HG02798 (cell line): ENCODE data around the gene SNRPA1.
A peak's percentile ranks its signal among the peaks of the same experiment; 100 is the strongest.
"Not testable (repeated sequence)": the region's sequence is repeated elsewhere in the genome, so short reads cannot be mapped to it uniquely, and the experiment has no call there.

Experiments
- ATAC-seq: cut with Tn5 transposase; IDR thresholded peaks from one replicate; pipeline ENCODE4 v1.9.1; 2021; ENCODE audit warnings: mild to moderate bottlenecking; ENCODE audit not compliant: unreplicated experiment, poor library complexity

Gene SNRPA1

GRCh38 chr15:101294731-101295606, at the start of gene SNRPA1:
Gene SNRPA1, minus strand, starts transcription at chr15:101295248. Its CDS starts 70 bp downstream, at chr15:101295178.
- ATAC-seq = peak; percentile 90

GRCh38 chr15:101342056-101342455, 47.0 kb upstream of the SNRPA1 start:
- no peak for ATAC-seq

GRCh38 chr15:101338502-101339057, 43.5 kb upstream of the SNRPA1 start:
- ATAC-seq = no peak

GRCh38 chr15:101337976-101338375, 42.9 kb upstream of the SNRPA1 start:
- ATAC-seq = no peak

GRCh38 chr15:101333907-101334789, 39.1 kb upstream of the SNRPA1 start:
- ATAC-seq = not testable (repeated sequence)

- ATAC-seq = no peak
Observed at GRCh38 chr15:101332061-101332467, 37.0 kb upstream of the SNRPA1 start.

- no peak for ATAC-seq
Observed at GRCh38 chr15:101329867-101330380, 34.9 kb upstream of the SNRPA1 start.

GRCh38 chr15:101329309-101329863, 34.3 kb upstream of the SNRPA1 start:
- ATAC-seq = no peak

- ATAC-seq = no peak
Observed at GRCh38 chr15:101328001-101328400, 33.0 kb upstream of the SNRPA1 start.

GRCh38 chr15:101327147-101327740, 32.2 kb upstream of the SNRPA1 start:
- no peak for ATAC-seq

- ATAC-seq = no peak
Observed at GRCh38 chr15:101326462-101327146, 31.6 kb upstream of the SNRPA1 start.

- no peak for ATAC-seq
Observed at GRCh38 chr15:101326026-101326315, 30.9 kb upstream of the SNRPA1 start.

GRCh38 chr15:101325263-101326025, 30.4 kb upstream of the SNRPA1 start:
- no peak for ATAC-seq

GRCh38 chr15:101324524-101325177, 29.6 kb upstream of the SNRPA1 start:
- no peak for ATAC-seq

- ATAC-seq = no peak
Observed at GRCh38 chr15:101323793-101324523, 28.9 kb upstream of the SNRPA1 start.

GRCh38 chr15:101322854-101323477, 27.9 kb upstream of the SNRPA1 start:
- ATAC-seq = no peak

GRCh38 chr15:101322016-101322695, 27.1 kb upstream of the SNRPA1 start:
- ATAC-seq = no peak
